ENCODE data around the gene CDK5R2. TPM values are rescaled to one million over a fixed set of nuclear protein-coding genes. Genes with fewer than 3 reads are reported as not detected.
A peak's percentile ranks its signal among the peaks of the same experiment; 100 is the strongest.

Gene CDK5R2
- total RNA-seq, 1 donor from 2014 or later, result not detected

- intact Hi-C loops (cut with DNase I), result no loop called here
- no peaks in the 10 kb centered on the region for H3K36me3 ChIP-seq
- H3K27ac ChIP-seq, result no peak overlapping the region
- H3K27me3 ChIP-seq (ENCODE audit: low read depth), result peaks cover 88% of the 10 kb centered on the region
- peak overlapping the region; percentile 18 for H3K4me3 ChIP-seq
- DNase-seq, result peak; percentile 86
- peaks cover 44% of the 10 kb centered on the region for H3K4me1 ChIP-seq
- peak; percentile 89 to 92 for ATAC-seq
- TF ChIP-seq CTCF (IDR thresholded peaks at IDR 0.05), result peak; percentile 91
- no peaks in the 10 kb centered on the region for H3K9me3 ChIP-seq
Measured at GRCh38 chr2:218979846-218980734, 20.6 kb downstream of the CDK5R2 start.

- H3K36me3 ChIP-seq, result no peaks in the 10 kb centered on the region
- H3K4me1 ChIP-seq, result peaks cover 47% of the 10 kb centered on the region
- H3K9me3 ChIP-seq, result no peaks in the 10 kb centered on the region
- ATAC-seq, result peak in 1 of 2 donors; percentile 11
- intact Hi-C loops (cut with DNase I), result no loop called here
- H3K4me3 ChIP-seq, result no peak overlapping the region
- no peak for TF ChIP-seq CTCF (IDR thresholded peaks at IDR 0.05)
- no peak for DNase-seq
- no peak overlapping the region for H3K27ac ChIP-seq
- H3K27me3 ChIP-seq (ENCODE audit: low read depth), result peaks cover 92% of the 10 kb centered on the region
Measured at GRCh38 chr2:218980735-218981389, 21.4 kb downstream of the CDK5R2 start.

- TF ChIP-seq CTCF (IDR thresholded peaks at IDR 0.05), result no peak
- Histone ChIP-seq H3K36me3 (no peaks in the 10 kb centered on the region), H3K4me1 (peaks cover 47% of the 10 kb centered on the region), H3K27ac (no peak overlapping the region), H3K4me3 (peak overlapping the region; percentile 46), H3K9me3 (no peaks in the 10 kb centered on the region), H3K27me3 (ENCODE audit: low read depth) (peaks cover 93% of the 10 kb centered on the region)
- intact Hi-C loops (cut with DNase I), result no loop called here
- ATAC-seq (no peak), DNase-seq (no peak)
Measured at GRCh38 chr2:218981390-218981880, 22.0 kb downstream of the CDK5R2 start.

GRCh38 chr2:218981881-218982585 is 22.6 kb downstream of the CDK5R2 start:
- intact Hi-C loops (cut with DNase I), result no loop called here
- TF ChIP-seq CTCF (IDR thresholded peaks at IDR 0.05), result no peak
- no peaks in the 10 kb centered on the region for H3K9me3 ChIP-seq
- H3K36me3 ChIP-seq, result no peaks in the 10 kb centered on the region
- no peak for DNase-seq
- H3K4me3 ChIP-seq, result peak overlapping the region; percentile 46
- peaks cover 93% of the 10 kb centered on the region for H3K27me3 ChIP-seq (ENCODE audit: low read depth)
- no peak overlapping the region for H3K27ac ChIP-seq
- peak; percentile 48 to 49 for ATAC-seq
- peaks cover 47% of the 10 kb centered on the region for H3K4me1 ChIP-seq

- Histone ChIP-seq H3K36me3 (no peaks in the 10 kb centered on the region), H3K27ac (no peak overlapping the region), H3K4me1 (peaks cover 47% of the 10 kb centered on the region), H3K9me3 (no peaks in the 10 kb centered on the region), H3K4me3 (no peak overlapping the region), H3K27me3 (ENCODE audit: low read depth) (peaks cover 95% of the 10 kb centered on the region)
- DNase-seq (no peak), ATAC-seq (no peak)
- TF ChIP-seq CTCF (IDR thresholded peaks at IDR 0.05), result no peak
- intact Hi-C loops (cut with DNase I), result no loop called here
Measured at GRCh38 chr2:218982586-218983262, 23.3 kb downstream of the CDK5R2 start.

Measured in lower lobe of right lung (tissue), 2 donors.